SK-N-SH treated with all-trans-retinoic acid at 6 μM for 48 hours (cell line): ENCODE data around the gene PSD2.

ENCODE experiments used
- ATAC-seq: fragments of 200-7000 bp; cut with Tn5 transposase; 3 replicates; pipeline ENCODE4 v1.9.1; 2020; ENCODE audit warnings: mild to moderate bottlenecking, moderate library complexity
- ARNTL ChIP-seq: fragments of 450-650 bp; formaldehyde crosslinking; IDR thresholded peaks from 2 replicates; pipeline ENCODE4 v1.5.0; 2020; ENCODE audit warnings: low read depth, mild to moderate bottlenecking, moderate library complexity, borderline replicate concordance
- BACH2 ChIP-seq: fragments of 250-450 bp; sonication (Bioruptor Pico); IDR thresholded peaks from 2 replicates; pipeline ENCODE4 v1.9.0; 2021; ENCODE audit warnings: mild to moderate bottlenecking, borderline replicate concordance
- CSDC2 ChIP-seq: fragments of 250-450 bp; sonication (Bioruptor Pico); IDR thresholded peaks from 2 replicates; pipeline ENCODE4 v1.5.0; 2020; ENCODE audit warnings: mild to moderate bottlenecking, moderate library complexity
- ESRRG ChIP-seq: fragments of 250-450 bp; sonication (Bioruptor Pico); IDR thresholded peaks from 2 replicates; pipeline ENCODE4 v1.6.1; 2021; ENCODE audit warnings: mild to moderate bottlenecking
- GLIS3 ChIP-seq: fragments of 250-450 bp; sonication (Bioruptor Pico); IDR thresholded peaks from 2 replicates; pipeline ENCODE4 v1.5.0; 2020; ENCODE audit warnings: mild to moderate bottlenecking, moderate library complexity
- ISL1 ChIP-seq: fragments of 250-450 bp; sonication (Bioruptor Pico); IDR thresholded peaks from 2 replicates; pipeline ENCODE4 v2.1.2; 2022; ENCODE audit warnings: mild to moderate bottlenecking, moderate library complexity
- OSR1 ChIP-seq: fragments of 250-450 bp; sonication (Bioruptor Pico); IDR thresholded peaks from 2 replicates; pipeline ENCODE4 v1.8.0; 2022; ENCODE audit warnings: moderate library complexity, mild to moderate bottlenecking, inconsistent platforms
- PPARA ChIP-seq: fragments of 250-450 bp; sonication (Bioruptor Pico); IDR thresholded peaks from 2 replicates; pipeline ENCODE4 v1.5.0; 2020; ENCODE audit warnings: mild to moderate bottlenecking, borderline replicate concordance
- RARB ChIP-seq: fragments of 250-450 bp; sonication (Bioruptor Pico); IDR thresholded peaks from 2 replicates; pipeline ENCODE4 v1.8.0; 2021; ENCODE audit warnings: mild to moderate bottlenecking, moderate library complexity
- SNAI2 ChIP-seq: fragments of 250-450 bp; sonication (Bioruptor Pico); IDR thresholded peaks from 2 replicates; pipeline ENCODE4 v1.5.0; 2020; ENCODE audit warnings: mild to moderate bottlenecking, moderate library complexity
- TCF4 ChIP-seq: fragments of 250-450 bp; sonication (Bioruptor Pico); IDR thresholded peaks from 2 replicates; pipeline ENCODE4 v1.8.0; 2021; ENCODE audit warnings: mild to moderate bottlenecking, moderate library complexity, borderline replicate concordance
- TOX ChIP-seq: fragments of 250-450 bp; sonication (Bioruptor Pico); IDR thresholded peaks from 2 replicates; pipeline ENCODE4 v1.8.0; 2021; ENCODE audit warnings: mild to moderate bottlenecking, moderate library complexity, borderline replicate concordance
- ZC3H10 ChIP-seq: fragments of 250-450 bp; sonication (Bioruptor Pico); IDR thresholded peaks from 2 replicates; pipeline ENCODE4 v1.5.1; 2021; ENCODE audit warnings: mild to moderate bottlenecking, moderate library complexity
- ZFP30 ChIP-seq: fragments of 450-650 bp; formaldehyde crosslinking; IDR thresholded peaks from 2 replicates; pipeline ENCODE4 v1.5.0; 2022; ENCODE audit warnings: mild to moderate bottlenecking, moderate library complexity
- ZNF565 ChIP-seq: fragments of 450-650 bp; formaldehyde crosslinking; conservative IDR thresholded peaks from 2 replicates; pipeline ENCODE4 v1.5.0; 2020; ENCODE audit warnings: low read depth, mild to moderate bottlenecking, moderate library complexity
- ZNF70 ChIP-seq: fragments of 450-650 bp; formaldehyde crosslinking; IDR thresholded peaks from 2 replicates; pipeline ENCODE4 v1.5.0; 2020; ENCODE audit warnings: mild to moderate bottlenecking, moderate library complexity
- ZNF8 ChIP-seq: fragments of 450-650 bp; formaldehyde crosslinking; IDR thresholded peaks from 2 replicates; pipeline ENCODE4 v1.5.0; 2020; ENCODE audit warnings: mild to moderate bottlenecking, moderate library complexity
- TF ChIP-seq, protein P1 (sequence below): fragments of 250-450 bp; sonication (Bioruptor Pico); IDR thresholded peaks from 2 replicates; pipeline ENCODE4 v1.5.1; 2020; ENCODE audit warnings: low read depth, mild to moderate bottlenecking, moderate library complexity
- TF ChIP-seq, protein P2 (sequence below): fragments of 250-450 bp; sonication (Bioruptor Pico); IDR thresholded peaks from 2 replicates; pipeline ENCODE4 v1.5.0; 2020; ENCODE audit warnings: mild to moderate bottlenecking, moderate library complexity
- TF ChIP-seq, protein P3 (sequence below): fragments of 250-450 bp; sonication (Bioruptor Pico); IDR thresholded peaks from 2 replicates; pipeline ENCODE4 v1.8.0; 2020; ENCODE audit warnings: mild to moderate bottlenecking, moderate library complexity, borderline replicate concordance
- TF ChIP-seq, protein P4 (sequence below): fragments of 250-450 bp; sonication (Bioruptor Pico); IDR thresholded peaks from 2 replicates; pipeline ENCODE4 v1.8.0; 2021; ENCODE audit warnings: low read depth, mild to moderate bottlenecking, moderate library complexity, borderline replicate concordance

The PSD2 gene

DNA sequence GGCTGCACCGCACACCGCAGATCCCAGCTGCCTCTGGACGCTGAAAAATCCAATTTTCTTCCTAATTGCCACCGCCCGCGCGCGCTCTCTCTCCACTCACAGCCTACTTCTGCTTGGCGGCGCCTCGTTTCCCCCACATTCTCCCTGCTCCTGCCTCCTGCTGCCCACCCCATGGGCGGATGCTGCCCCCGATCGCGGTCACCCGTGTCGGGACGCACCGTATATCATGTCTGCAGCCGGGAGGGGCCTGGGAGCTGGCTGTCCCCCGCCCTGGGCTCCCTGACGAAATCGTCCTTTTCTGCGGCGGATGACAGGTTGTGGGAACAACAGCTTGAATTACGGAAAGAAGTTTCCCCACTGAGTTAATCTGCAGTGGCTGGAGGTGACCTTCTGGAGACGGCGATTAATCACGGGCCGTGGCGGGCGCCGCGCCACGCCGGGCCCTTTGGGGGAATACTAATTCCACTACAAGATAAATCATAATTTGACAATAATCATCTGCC lies 36.3 kb upstream of the PSD2 start:
- ATAC-seq: no peak
- TF ChIP-seq, protein P1, sequence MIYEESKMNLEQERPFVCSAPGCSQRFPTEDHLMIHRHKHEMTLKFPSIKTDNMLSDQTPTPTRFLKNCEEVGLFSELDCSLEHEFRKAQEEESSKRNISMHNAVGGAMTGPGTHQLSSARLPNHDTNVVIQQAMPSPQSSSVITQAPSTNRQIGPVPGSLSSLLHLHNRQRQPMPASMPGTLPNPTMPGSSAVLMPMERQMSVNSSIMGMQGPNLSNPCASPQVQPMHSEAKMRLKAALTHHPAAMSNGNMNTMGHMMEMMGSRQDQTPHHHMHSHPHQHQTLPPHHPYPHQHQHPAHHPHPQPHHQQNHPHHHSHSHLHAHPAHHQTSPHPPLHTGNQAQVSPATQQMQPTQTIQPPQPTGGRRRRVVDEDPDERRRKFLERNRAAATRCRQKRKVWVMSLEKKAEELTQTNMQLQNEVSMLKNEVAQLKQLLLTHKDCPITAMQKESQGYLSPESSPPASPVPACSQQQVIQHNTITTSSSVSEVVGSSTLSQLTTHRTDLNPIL (CRISPR knock-in tag): no peak
- TF ChIP-seq BACH2 (CRISPR knock-in tag): no peak
- no peak for TF ChIP-seq ARNTL (CRISPR knock-in tag)
- TF ChIP-seq, protein P2, sequence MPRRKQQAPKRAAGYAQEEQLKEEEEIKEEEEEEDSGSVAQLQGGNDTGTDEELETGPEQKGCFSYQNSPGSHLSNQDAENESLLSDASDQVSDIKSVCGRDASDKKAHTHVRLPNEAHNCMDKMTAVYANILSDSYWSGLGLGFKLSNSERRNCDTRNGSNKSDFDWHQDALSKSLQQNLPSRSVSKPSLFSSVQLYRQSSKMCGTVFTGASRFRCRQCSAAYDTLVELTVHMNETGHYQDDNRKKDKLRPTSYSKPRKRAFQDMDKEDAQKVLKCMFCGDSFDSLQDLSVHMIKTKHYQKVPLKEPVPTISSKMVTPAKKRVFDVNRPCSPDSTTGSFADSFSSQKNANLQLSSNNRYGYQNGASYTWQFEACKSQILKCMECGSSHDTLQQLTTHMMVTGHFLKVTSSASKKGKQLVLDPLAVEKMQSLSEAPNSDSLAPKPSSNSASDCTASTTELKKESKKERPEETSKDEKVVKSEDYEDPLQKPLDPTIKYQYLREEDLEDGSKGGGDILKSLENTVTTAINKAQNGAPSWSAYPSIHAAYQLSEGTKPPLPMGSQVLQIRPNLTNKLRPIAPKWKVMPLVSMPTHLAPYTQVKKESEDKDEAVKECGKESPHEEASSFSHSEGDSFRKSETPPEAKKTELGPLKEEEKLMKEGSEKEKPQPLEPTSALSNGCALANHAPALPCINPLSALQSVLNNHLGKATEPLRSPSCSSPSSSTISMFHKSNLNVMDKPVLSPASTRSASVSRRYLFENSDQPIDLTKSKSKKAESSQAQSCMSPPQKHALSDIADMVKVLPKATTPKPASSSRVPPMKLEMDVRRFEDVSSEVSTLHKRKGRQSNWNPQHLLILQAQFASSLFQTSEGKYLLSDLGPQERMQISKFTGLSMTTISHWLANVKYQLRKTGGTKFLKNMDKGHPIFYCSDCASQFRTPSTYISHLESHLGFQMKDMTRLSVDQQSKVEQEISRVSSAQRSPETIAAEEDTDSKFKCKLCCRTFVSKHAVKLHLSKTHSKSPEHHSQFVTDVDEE (CRISPR knock-in tag): no peak
- no peak for TF ChIP-seq GLIS3 (CRISPR knock-in tag)
- TF ChIP-seq SNAI2: no peak
- TF ChIP-seq ESRRG (CRISPR knock-in tag): no peak
- TF ChIP-seq RARB (CRISPR knock-in tag): no peak
- TF ChIP-seq PPARA (CRISPR knock-in tag): no peak

DNA sequence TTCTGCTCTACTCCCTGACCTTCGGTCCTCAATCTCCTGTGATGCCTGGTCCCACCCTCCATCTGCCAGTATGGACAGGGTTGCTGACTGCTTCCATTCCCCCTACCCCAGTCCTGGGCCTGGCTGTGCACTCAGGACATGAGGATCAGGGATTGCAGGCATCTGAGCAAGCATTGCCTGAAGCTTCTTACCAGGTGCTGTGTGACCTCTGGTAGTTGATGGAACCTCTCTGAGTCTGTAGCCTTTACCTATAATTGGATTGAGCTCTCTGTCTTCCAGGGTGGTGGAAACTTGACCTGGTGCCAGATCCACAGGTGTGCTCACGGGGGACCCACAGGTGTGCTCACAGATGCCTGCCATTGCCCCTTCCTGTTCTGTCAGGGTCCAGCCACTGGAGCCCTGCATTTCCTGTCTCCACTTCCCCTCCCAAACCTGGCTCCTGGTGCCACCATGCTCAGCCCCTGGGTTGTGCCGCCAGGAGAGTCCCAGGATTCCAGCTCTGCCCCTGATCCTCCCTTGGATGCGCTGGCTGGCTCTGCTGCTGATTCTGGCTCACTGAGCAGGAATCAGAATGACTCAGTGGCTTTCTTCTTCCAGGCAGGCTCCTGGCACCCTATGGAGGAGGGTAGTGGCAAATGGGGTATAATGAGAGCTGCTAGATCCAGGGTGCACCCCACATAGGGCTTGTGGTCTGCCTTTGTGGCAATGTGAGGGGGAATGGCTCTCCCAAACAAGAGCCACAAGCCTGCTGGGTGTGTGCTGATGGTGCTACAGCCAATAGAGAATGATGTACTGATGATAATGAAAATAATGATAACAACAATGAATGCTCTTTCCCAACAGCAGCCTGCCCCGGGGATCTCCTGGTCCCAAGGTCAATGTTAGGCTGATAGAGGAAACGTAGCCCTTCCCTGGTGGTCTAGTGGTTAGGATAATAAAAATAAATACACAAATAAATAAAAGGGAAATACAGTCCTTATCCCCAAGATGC lies 35.2 kb upstream of the PSD2 start:
- ATAC-seq: peak; percentile 49

DNA sequence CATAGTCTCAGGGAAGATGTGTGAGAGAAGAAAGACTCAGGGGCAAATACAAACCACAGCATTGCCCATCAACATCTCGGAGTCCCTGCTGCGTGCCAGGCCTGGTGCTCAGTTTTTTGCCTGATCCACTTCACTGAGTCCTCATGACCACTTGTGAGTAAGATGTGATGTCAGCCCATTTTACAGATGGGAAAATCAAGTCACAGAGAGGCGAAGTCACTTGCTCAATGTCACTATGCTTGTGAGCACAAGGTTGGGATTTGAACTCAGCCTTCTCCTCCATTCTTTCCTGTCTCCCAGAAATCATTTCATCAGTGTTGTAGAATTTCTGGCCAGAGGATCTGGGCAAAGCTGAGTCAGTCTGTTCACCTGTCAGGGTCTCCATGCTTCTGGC lies 34.6 kb upstream of the PSD2 start:
- no peak for ATAC-seq
- TF ChIP-seq ZNF8 (CRISPR knock-in tag) (no peak), PPARA (CRISPR knock-in tag) (no peak), ZFP30 (CRISPR knock-in tag) (no peak), ZNF70 (CRISPR knock-in tag) (no peak)
- TF ChIP-seq, protein P3, sequence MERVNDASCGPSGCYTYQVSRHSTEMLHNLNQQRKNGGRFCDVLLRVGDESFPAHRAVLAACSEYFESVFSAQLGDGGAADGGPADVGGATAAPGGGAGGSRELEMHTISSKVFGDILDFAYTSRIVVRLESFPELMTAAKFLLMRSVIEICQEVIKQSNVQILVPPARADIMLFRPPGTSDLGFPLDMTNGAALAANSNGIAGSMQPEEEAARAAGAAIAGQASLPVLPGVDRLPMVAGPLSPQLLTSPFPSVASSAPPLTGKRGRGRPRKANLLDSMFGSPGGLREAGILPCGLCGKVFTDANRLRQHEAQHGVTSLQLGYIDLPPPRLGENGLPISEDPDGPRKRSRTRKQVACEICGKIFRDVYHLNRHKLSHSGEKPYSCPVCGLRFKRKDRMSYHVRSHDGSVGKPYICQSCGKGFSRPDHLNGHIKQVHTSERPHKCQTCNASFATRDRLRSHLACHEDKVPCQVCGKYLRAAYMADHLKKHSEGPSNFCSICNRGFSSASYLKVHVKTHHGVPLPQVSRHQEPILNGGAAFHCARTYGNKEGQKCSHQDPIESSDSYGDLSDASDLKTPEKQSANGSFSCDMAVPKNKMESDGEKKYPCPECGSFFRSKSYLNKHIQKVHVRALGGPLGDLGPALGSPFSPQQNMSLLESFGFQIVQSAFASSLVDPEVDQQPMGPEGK (CRISPR knock-in tag): no peak
- TF ChIP-seq, protein P1 (CRISPR knock-in tag): no peak

More for the DNA sequence above, 35.2 kb upstream of the PSD2 start:
- TF ChIP-seq RARB (CRISPR knock-in tag): no peak
- TF ChIP-seq BACH2 (CRISPR knock-in tag): no peak
- TF ChIP-seq, protein P1 (CRISPR knock-in tag): no peak
- TF ChIP-seq ZNF70 (CRISPR knock-in tag): no peak
- no peak for TF ChIP-seq OSR1 (CRISPR knock-in tag)
- TF ChIP-seq, protein P4, sequence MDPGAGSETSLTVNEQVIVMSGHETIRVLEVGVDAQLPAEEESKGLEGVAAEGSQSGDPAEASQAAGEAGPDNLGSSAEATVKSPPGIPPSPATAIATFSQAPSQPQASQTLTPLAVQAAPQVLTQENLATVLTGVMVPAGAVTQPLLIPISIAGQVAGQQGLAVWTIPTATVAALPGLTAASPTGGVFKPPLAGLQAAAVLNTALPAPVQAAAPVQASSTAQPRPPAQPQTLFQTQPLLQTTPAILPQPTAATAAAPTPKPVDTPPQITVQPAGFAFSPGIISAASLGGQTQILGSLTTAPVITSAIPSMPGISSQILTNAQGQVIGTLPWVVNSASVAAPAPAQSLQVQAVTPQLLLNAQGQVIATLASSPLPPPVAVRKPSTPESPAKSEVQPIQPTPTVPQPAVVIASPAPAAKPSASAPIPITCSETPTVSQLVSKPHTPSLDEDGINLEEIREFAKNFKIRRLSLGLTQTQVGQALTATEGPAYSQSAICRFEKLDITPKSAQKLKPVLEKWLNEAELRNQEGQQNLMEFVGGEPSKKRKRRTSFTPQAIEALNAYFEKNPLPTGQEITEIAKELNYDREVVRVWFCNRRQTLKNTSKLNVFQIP (CRISPR knock-in tag): no peak
- no peak for TF ChIP-seq TCF4
- no peak for TF ChIP-seq SNAI2
- TF ChIP-seq PPARA (CRISPR knock-in tag): no peak
- TF ChIP-seq ESRRG (CRISPR knock-in tag): no peak
- TF ChIP-seq CSDC2 (CRISPR knock-in tag): no peak
- no peak for TF ChIP-seq TOX
- no peak for TF ChIP-seq ZNF8 (CRISPR knock-in tag)
- no peak for TF ChIP-seq GLIS3 (CRISPR knock-in tag)
- no peak for TF ChIP-seq ZC3H10
- TF ChIP-seq, protein P3 (CRISPR knock-in tag): no peak
- TF ChIP-seq ISL1: no peak
- no peak for TF ChIP-seq ZNF565 (CRISPR knock-in tag)
- no peak for TF ChIP-seq ZFP30 (CRISPR knock-in tag)
